GM12878 (cell line): ENCODE data around the gene PKD2. TPM values are rescaled to one million over a fixed set of nuclear protein-coding genes. Genes with fewer than 3 reads are reported as not detected.

Source experiments
- ATAC-seq: fragments of 200-7000 bp; cut with Tn5 transposase; 3 replicates; pipeline ENCODE4 v1.9.1; 2020; ENCODE audit warnings: mild to moderate bottlenecking, moderate library complexity
- BruUV-seq: library from RNA; stranded (reverse); fragments of 400-500 nt; replicated peaks from 2 replicates; lab custom pipeline; 2021; lab: Mats Ljungman, UMichigan
- CTCF ChIA-PET: fragments of 300-600 bp; sonication (Branson Sonifier 250); formaldehyde crosslinking; extraction: SDS; loops from one replicate; lab custom pipeline; 2021; ENCODE audit warnings: inconsistent platforms; lab: Yijun Ruan, JAX
- POLR2A ChIA-PET: fragments of 350-600 bp; formaldehyde crosslinking; extraction: SDS; loops from one replicate; lab custom pipeline; 2021; ENCODE audit warnings: inconsistent platforms; lab: Charles Lee
- RAD21 ChIA-PET: fragments of 300-600 bp; sonication (Branson Sonifier 250); formaldehyde crosslinking; loops from one replicate; lab custom pipeline; 2023; ENCODE audit warnings: antibody characterized with exemption; ENCODE audit not compliant: unreplicated experiment; lab: Charles Lee
- SMC1A ChIA-PET: fragments of 300-600 bp; sonication (Branson Sonifier 250); formaldehyde crosslinking; loops from one replicate; lab custom pipeline; 2023; ENCODE audit not compliant: unreplicated experiment, uncharacterized antibody; lab: Charles Lee
- DNase-seq: peaks from one replicate; pipeline ENCODE4 v3.0.0-alpha.2; 2011; ENCODE audit warnings: low read depth, low spot score
- FAIRE-seq: peaks from 3 replicates; lab custom pipeline; 2011; peaks lifted over from hg19 to GRCh38; lab: Jason Lieb, UNC
- H2AFZ ChIP-seq: 2 replicates; pipeline ENCODE4 v1.6.0; 2011; ENCODE audit warnings: low read depth, low read length, control low read depth; ENCODE audit not compliant: control insufficient read depth
- H3K27ac ChIP-seq: 2 replicates; pipeline ENCODE4 v1.5.1; 2011; ENCODE audit warnings: control low read depth; ENCODE audit not compliant: control insufficient read depth, insufficient read depth
- H3K27me3 ChIP-seq, 2 experiments: replicated peaks in 1 of 2; 2 replicates each; pipeline versions ENCODE4 v1.6.0 to v1.6.1; 2011; ENCODE audit warnings: low read length in 1 of 2; ENCODE audit not compliant: control insufficient read depth in 2 of 2, insufficient read depth in 2 of 2
- H3K36me3 ChIP-seq, 2 experiments: 2 replicates each; pipeline ENCODE4 v1.5.1; 2011; ENCODE audit warnings: low read length in 1 of 2; ENCODE audit not compliant: control insufficient read depth in 2 of 2, insufficient read depth in 2 of 2
- H3K4me1 ChIP-seq: 2 replicates; pipeline ENCODE4 v1.6.1; 2011; ENCODE audit warnings: mild to moderate bottlenecking, low read length, moderate library complexity, mixed read lengths; ENCODE audit not compliant: control insufficient read depth, insufficient read depth
- H3K4me2 ChIP-seq: 2 replicates; pipeline ENCODE4 v1.6.0; 2011; ENCODE audit warnings: control low read depth; ENCODE audit not compliant: control insufficient read depth, insufficient read depth
- H3K4me3 ChIP-seq: fragments of 200-600 bp; sonication (generic); 2 replicates; pipeline ENCODE4 v1.5.1; 2016
- H3K79me2 ChIP-seq: 2 replicates; pipeline ENCODE4 v1.6.0; 2011; ENCODE audit warnings: low read length; ENCODE audit not compliant: control insufficient read depth, insufficient read depth
- H3K9ac ChIP-seq: 2 replicates; pipeline ENCODE4 v1.8.0; 2011; ENCODE audit warnings: low read length, control low read depth, mixed read lengths; ENCODE audit not compliant: control insufficient read depth, insufficient read depth
- H3K9me3 ChIP-seq: replicated peaks from 3 replicates; pipeline ENCODE4 v1.5.1; 2011; ENCODE audit warnings: mild to moderate bottlenecking, low read length; ENCODE audit not compliant: control insufficient read depth, insufficient read depth
- H4K20me1 ChIP-seq: 2 replicates; pipeline ENCODE4 v1.6.0; 2011; ENCODE audit not compliant: control insufficient read depth, insufficient read depth
- EP300 ChIP-seq, 2 experiments: fragments of 150-350 bp in 1 of 2; IDR thresholded peaks; 2 replicates each; pipeline ENCODE4 v1.6.1; 2011 to 2012; ENCODE audit warnings: low read depth in 2 of 2, low read length in 2 of 2, borderline replicate concordance in 1 of 2, improper control_type of control experiment in 1 of 2, inconsistent platforms in 1 of 2; ENCODE audit not compliant: control insufficient read depth in 1 of 2
- TARDBP ChIP-seq: IDR thresholded peaks from 2 replicates; pipeline ENCODE4 v1.6.1; 2016; ENCODE audit warnings: borderline replicate concordance
- YY1 ChIP-seq: IDR thresholded peaks from 2 replicates; pipeline ENCODE4 v1.6.1; 2011; ENCODE audit warnings: low read depth, mild to moderate bottlenecking, low read length
- WGBS: methylation state at CpG from one replicate; pipeline ENCODE4 v1.1.6; 2016; ENCODE audit warnings: low lambda C conversion rate; ENCODE audit not compliant: insufficient replicate concordance, insufficient coverage; ENCODE audit errors: missing lambda C conversion rate; 5-methylcytosine and 5-hydroxymethylcytosine counted together
- in situ Hi-C: fragments of 300-500 bp; cut with MboI; formaldehyde crosslinking; loops from 9 replicates; pipeline ENCODE4 v1.14.3; 2018; ENCODE audit warnings: mixed read lengths
- intact Hi-C: fragments of 100-400 bp; cut with micrococcal nuclease; formaldehyde crosslinking; loops from one replicate; pipeline ENCODE4 v1.14.2; 2022; ENCODE audit not compliant: unreplicated experiment
- polyA plus RNA-seq, 11 experiments: library from polyadenylated mRNA; depleted of rRNA in 4 of 11; unstranded in 6 of 11; stranded (reverse) in 5 of 11; fragments of >200 nt; fragmentation: Nextera tagmentation in 4 of 11; fragmentation: Illumina TruSeq in 1 of 11; extraction: Ambion mirVana in 4 of 11; extraction: Trizol in 1 of 11; gene quantifications; 1 replicate in 1 of 11; 2 replicates in 10 of 11; pipeline versions ENCODE4 v1.2.1 to v1.2.3, GENCODE V29; 2011 to 2016; ENCODE audit warnings: inconsistent platforms in 2 of 11, missing spikeins in 2 of 11, low read depth in 1 of 11
- total RNA-seq, 4 experiments: library from RNA; depleted of rRNA in 3 of 4; stranded (reverse); fragments of >200 nt in 3 of 4; fragmentation: Illumina TruSeq in 1 of 4; extraction: Trizol in 1 of 4; gene quantifications; 2 replicates each; pipeline versions ENCODE4 v1.2.1 to v1.2.3, GENCODE V29; 2013 to 2021
- TF ChIP-seq, protein P1 (sequence below): fragments of 450-650 bp; IDR thresholded peaks from 2 replicates; pipeline ENCODE4 v1.6.1; 2017; ENCODE audit warnings: low read depth, mild to moderate bottlenecking, moderate library complexity
- TF ChIP-seq, protein P2 (sequence below): fragments of 450-650 bp; IDR thresholded peaks from 2 replicates; pipeline ENCODE4 v1.6.1; 2017; ENCODE audit warnings: borderline replicate concordance
- TF ChIP-seq, protein P3 (sequence below): fragments of 450-650 bp; IDR thresholded peaks from 2 replicates; pipeline ENCODE4 v1.6.1; 2016; ENCODE audit warnings: mild to moderate bottlenecking, moderate library complexity, borderline replicate concordance
- TF ChIP-seq, protein P4 (sequence below): fragments of 450-650 bp; formaldehyde crosslinking; IDR thresholded peaks from 2 replicates; pipeline ENCODE4 v1.4.0; 2022; ENCODE audit warnings: mild to moderate bottlenecking, moderate library complexity
- TF ChIP-seq, protein P5 (sequence below): fragments of 150-350 bp; IDR thresholded peaks from 2 replicates; pipeline ENCODE4 v1.6.1; 2016; ENCODE audit warnings: low read depth, low read length

The PKD2 gene
- total and polyA plus RNA-seq, 10 of the 15 experiments (the other 5 are each of a cell fraction or from before 2014, with no cell fraction given), result 2.0 to 13.8 (median 8.4) TPM

DNA sequence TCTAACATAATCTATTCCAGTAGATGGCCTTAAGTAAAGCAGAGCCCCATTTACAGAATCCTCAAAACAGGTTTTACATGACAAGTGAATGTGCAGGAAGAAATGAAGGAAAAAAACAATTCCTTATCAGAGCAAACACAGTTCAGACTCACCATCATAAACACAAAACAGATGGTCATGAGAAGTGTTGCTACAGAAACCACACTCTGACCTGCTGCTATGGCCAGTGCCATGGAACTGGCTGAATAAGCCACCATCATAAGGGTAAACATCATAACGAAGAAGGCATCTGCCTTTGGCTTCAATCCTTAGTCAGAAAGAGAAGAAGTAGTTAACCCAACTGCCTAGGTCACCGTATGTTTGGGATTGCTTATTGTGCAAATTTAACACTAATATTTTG is 89.9 kb downstream of the PKD2 start:
- H3K4me1 ChIP-seq, result no peaks in the 10 kb centered on the region
- WGBS, result 48% methylated on average over 2 of the region's 2 CpGs
- H3K36me3 ChIP-seq, result no peaks in the 10 kb centered on the region
- H4K20me1 ChIP-seq, result no peaks in the 10 kb centered on the region
- no peak overlapping the region for H3K9ac ChIP-seq
- H2AFZ ChIP-seq, result no peak overlapping the region
- H3K4me2 ChIP-seq, result no peak overlapping the region
- no TSS peak for BruUV-seq
- H3K4me3 ChIP-seq, result no peak overlapping the region
- H3K9me3 ChIP-seq, result no peaks in the 10 kb centered on the region
- FAIRE-seq, result no peak
- DNase-seq, result no peak
- CTCF ChIA-PET, result no interaction called here
- no peaks in the 10 kb centered on the region for H3K79me2 ChIP-seq
- POLR2A ChIA-PET, result no interaction called here
- RAD21 ChIA-PET, result no interaction called here
- intact Hi-C loops (no loop called here), in situ Hi-C loops (no loop called here)
- ATAC-seq, result no peak
- H3K27ac ChIP-seq, result no peak overlapping the region
- peaks cover 0 to 4% of the 10 kb centered on the region in 2 experiments; a peak in 1 of 4 replicates for H3K27me3 ChIP-seq
- SMC1A ChIA-PET, result no interaction called here
- TF ChIP-seq, protein P1, sequence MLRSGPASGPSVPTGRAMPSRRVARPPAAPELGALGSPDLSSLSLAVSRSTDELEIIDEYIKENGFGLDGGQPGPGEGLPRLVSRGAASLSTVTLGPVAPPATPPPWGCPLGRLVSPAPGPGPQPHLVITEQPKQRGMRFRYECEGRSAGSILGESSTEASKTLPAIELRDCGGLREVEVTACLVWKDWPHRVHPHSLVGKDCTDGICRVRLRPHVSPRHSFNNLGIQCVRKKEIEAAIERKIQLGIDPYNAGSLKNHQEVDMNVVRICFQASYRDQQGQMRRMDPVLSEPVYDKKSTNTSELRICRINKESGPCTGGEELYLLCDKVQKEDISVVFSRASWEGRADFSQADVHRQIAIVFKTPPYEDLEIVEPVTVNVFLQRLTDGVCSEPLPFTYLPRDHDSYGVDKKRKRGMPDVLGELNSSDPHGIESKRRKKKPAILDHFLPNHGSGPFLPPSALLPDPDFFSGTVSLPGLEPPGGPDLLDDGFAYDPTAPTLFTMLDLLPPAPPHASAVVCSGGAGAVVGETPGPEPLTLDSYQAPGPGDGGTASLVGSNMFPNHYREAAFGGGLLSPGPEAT, result no peak
- TF ChIP-seq, protein P2, sequence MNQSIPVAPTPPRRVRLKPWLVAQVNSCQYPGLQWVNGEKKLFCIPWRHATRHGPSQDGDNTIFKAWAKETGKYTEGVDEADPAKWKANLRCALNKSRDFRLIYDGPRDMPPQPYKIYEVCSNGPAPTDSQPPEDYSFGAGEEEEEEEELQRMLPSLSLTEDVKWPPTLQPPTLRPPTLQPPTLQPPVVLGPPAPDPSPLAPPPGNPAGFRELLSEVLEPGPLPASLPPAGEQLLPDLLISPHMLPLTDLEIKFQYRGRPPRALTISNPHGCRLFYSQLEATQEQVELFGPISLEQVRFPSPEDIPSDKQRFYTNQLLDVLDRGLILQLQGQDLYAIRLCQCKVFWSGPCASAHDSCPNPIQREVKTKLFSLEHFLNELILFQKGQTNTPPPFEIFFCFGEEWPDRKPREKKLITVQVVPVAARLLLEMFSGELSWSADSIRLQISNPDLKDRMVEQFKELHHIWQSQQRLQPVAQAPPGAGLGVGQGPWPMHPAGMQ, result no peak
- TF ChIP-seq, protein P3, sequence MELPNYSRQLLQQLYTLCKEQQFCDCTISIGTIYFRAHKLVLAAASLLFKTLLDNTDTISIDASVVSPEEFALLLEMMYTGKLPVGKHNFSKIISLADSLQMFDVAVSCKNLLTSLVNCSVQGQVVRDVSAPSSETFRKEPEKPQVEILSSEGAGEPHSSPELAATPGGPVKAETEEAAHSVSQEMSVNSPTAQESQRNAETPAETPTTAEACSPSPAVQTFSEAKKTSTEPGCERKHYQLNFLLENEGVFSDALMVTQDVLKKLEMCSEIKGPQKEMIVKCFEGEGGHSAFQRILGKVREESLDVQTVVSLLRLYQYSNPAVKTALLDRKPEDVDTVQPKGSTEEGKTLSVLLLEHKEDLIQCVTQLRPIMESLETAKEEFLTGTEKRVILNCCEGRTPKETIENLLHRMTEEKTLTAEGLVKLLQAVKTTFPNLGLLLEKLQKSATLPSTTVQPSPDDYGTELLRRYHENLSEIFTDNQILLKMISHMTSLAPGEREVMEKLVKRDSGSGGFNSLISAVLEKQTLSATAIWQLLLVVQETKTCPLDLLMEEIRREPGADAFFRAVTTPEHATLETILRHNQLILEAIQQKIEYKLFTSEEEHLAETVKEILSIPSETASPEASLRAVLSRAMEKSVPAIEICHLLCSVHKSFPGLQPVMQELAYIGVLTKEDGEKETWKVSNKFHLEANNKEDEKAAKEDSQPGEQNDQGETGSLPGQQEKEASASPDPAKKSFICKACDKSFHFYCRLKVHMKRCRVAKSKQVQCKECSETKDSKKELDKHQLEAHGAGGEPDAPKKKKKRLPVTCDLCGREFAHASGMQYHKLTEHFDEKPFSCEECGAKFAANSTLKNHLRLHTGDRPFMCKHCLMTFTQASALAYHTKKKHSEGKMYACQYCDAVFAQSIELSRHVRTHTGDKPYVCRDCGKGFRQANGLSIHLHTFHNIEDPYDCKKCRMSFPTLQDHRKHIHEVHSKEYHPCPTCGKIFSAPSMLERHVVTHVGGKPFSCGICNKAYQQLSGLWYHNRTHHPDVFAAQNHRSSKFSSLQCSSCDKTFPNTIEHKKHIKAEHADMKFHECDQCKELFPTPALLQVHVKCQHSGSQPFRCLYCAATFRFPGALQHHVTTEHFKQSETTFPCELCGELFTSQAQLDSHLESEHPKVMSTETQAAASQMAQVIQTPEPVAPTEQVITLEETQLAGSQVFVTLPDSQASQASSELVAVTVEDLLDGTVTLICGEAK, result no peak
- TF ChIP-seq TARDBP, result no peak
- no peak for TF ChIP-seq EP300 (IDR thresholded peaks at IDR 0.05; ENCODE audit: borderline replicate concordance in 1 of 2, control insufficient read depth in 1 of 2, low read depth in 2 of 2, low read length in 2 of 2)
- no peak for TF ChIP-seq YY1
- TF ChIP-seq, protein P4, sequence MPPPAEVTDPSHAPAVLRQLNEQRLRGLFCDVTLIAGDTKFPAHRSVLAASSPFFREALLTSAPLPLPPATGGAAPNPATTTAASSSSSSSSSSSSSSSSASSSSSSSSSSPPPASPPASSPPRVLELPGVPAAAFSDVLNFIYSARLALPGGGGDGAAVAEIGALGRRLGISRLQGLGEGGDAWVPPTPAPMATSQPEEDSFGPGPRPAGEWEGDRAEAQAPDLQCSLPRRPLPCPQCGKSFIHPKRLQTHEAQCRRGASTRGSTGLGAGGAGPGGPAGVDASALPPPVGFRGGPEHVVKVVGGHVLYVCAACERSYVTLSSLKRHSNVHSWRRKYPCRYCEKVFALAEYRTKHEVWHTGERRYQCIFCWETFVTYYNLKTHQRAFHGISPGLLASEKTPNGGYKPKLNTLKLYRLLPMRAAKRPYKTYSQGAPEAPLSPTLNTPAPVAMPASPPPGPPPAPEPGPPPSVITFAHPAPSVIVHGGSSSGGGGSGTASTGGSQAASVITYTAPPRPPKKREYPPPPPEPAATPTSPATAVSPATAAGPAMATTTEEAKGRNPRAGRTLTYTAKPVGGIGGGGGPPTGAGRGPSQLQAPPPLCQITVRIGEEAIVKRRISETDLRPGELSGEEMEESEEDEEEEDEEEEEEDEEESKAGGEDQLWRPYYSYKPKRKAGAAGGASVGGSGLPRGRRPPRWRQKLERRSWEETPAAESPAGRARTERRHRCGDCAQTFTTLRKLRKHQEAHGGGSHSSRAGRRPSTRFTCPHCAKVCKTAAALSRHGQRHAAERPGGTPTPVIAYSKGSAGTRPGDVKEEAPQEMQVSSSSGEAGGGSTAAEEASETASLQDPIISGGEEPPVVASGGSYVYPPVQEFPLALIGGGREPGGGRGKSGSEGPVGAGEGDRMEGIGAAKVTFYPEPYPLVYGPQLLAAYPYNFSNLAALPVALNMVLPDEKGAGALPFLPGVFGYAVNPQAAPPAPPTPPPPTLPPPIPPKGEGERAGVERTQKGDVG (CRISPR knock-in tag), result no peak
- TF ChIP-seq, protein P5, sequence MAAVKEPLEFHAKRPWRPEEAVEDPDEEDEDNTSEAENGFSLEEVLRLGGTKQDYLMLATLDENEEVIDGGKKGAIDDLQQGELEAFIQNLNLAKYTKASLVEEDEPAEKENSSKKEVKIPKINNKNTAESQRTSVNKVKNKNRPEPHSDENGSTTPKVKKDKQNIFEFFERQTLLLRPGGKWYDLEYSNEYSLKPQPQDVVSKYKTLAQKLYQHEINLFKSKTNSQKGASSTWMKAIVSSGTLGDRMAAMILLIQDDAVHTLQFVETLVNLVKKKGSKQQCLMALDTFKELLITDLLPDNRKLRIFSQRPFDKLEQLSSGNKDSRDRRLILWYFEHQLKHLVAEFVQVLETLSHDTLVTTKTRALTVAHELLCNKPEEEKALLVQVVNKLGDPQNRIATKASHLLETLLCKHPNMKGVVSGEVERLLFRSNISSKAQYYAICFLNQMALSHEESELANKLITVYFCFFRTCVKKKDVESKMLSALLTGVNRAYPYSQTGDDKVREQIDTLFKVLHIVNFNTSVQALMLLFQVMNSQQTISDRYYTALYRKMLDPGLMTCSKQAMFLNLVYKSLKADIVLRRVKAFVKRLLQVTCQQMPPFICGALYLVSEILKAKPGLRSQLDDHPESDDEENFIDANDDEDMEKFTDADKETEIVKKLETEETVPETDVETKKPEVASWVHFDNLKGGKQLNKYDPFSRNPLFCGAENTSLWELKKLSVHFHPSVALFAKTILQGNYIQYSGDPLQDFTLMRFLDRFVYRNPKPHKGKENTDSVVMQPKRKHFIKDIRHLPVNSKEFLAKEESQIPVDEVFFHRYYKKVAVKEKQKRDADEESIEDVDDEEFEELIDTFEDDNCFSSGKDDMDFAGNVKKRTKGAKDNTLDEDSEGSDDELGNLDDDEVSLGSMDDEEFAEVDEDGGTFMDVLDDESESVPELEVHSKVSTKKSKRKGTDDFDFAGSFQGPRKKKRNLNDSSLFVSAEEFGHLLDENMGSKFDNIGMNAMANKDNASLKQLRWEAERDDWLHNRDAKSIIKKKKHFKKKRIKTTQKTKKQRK, result no peak
